Endothelial cell of umbilical vein (primary cell): Measurements from ENCODE around the gene FAM193A. TPM values are rescaled to one million over a fixed set of nuclear protein-coding genes. Genes with fewer than 3 reads are reported as not detected.

ENCODE experiments used
- BruUV-seq: library from RNA; stranded (reverse); fragments of 400-500 nt; replicated peaks from 2 replicates; lab custom pipeline; 2021; lab: Mats Ljungman, UMichigan
- CTCF ChIA-PET: fragments of 300-600, 350-600 bp; sonication (Branson Sonifier 250); formaldehyde crosslinking; loops from one replicate; lab custom pipeline; 2021; ENCODE audit warnings: antibody characterized with exemption, inconsistent platforms; lab: Charles Lee
- POLR2A ChIA-PET: fragments of 300-600, 350-600 bp; sonication (Branson Sonifier 250); formaldehyde crosslinking; loops from one replicate; lab custom pipeline; 2021; ENCODE audit warnings: antibody characterized with exemption, inconsistent platforms; lab: Charles Lee
- DNase-seq: peaks from one replicate; pipeline ENCODE4 v3.0.0-alpha.2; 2011; ENCODE audit warnings: low read depth, low spot score
- FAIRE-seq: peaks from 2 replicates; lab custom pipeline; 2011; peaks lifted over from hg19 to GRCh38; lab: Jason Lieb, UNC
- H2AFZ ChIP-seq: 2 replicates; pipeline ENCODE4 v1.6.0; 2012; ENCODE audit warnings: low read depth, low read length, control low read depth, inconsistent platforms
- H3K27ac ChIP-seq: 2 replicates; pipeline ENCODE4 v1.5.1; 2011; ENCODE audit warnings: low read depth, mild to moderate bottlenecking, control low read depth, low read length, moderate library complexity; ENCODE audit not compliant: insufficient read depth
- H3K27me3 ChIP-seq, 2 experiments: 2 replicates each; pipeline versions ENCODE4 v1.6.0 to v1.6.1; 2011; ENCODE audit warnings: low read length in 2 of 2, mixed read lengths in 1 of 2; ENCODE audit not compliant: control insufficient read depth in 2 of 2, insufficient read depth in 2 of 2
- H3K36me3 ChIP-seq, 2 experiments: 2 replicates in 1 of 2; 3 replicates in 1 of 2; pipeline ENCODE4 v1.5.1; 2011; ENCODE audit warnings: low read length in 2 of 2, mild to moderate bottlenecking in 1 of 2, moderate library complexity in 1 of 2; ENCODE audit not compliant: control insufficient read depth in 2 of 2, insufficient read depth in 2 of 2; ENCODE audit errors: extremely low read depth in 1 of 2
- H3K4me1 ChIP-seq: 3 replicates; pipeline ENCODE4 v1.5.1; 2011; ENCODE audit warnings: mild to moderate bottlenecking, low read length; ENCODE audit not compliant: control insufficient read depth, insufficient read depth; ENCODE audit errors: extremely low read depth
- H3K4me2 ChIP-seq: 2 replicates; pipeline ENCODE4 v1.6.1; 2011; ENCODE audit warnings: low read length, control low read depth, mixed read lengths; ENCODE audit not compliant: insufficient read depth
- H3K4me3 ChIP-seq, 3 experiments: fragments of 200-600 bp in 1 of 3; sonication (generic), shearing (Covaris generic) in 1 of 3; replicated peaks in 1 of 3; 2 replicates each; pipeline ENCODE4 v1.5.1; 2011 to 2016; ENCODE audit warnings: control low read depth in 3 of 3, low read length in 3 of 3, mild to moderate bottlenecking in 2 of 3, inconsistent platforms in 1 of 3, low read depth in 1 of 3, moderate library complexity in 1 of 3; ENCODE audit not compliant: insufficient read depth in 1 of 3
- H3K79me2 ChIP-seq: 2 replicates; pipeline ENCODE4 v1.6.0; 2012; ENCODE audit warnings: low read length, inconsistent platforms; ENCODE audit not compliant: control insufficient read depth, insufficient read depth
- H3K9ac ChIP-seq: replicated peaks from 2 replicates; pipeline ENCODE3; 2011; ENCODE audit warnings: low read length, control low read depth; ENCODE audit not compliant: insufficient read depth; ENCODE audit errors: extremely low read depth
- H3K9me1 ChIP-seq: replicated peaks from 3 replicates; pipeline ENCODE4 v1.6.0; 2011; ENCODE audit warnings: mild to moderate bottlenecking, low read length; ENCODE audit not compliant: control insufficient read depth, insufficient read depth; ENCODE audit errors: extremely low read depth
- H3K9me3 ChIP-seq: replicated peaks from 2 replicates; pipeline ENCODE4 v1.5.1; 2012; ENCODE audit warnings: low read length, inconsistent platforms; ENCODE audit not compliant: control insufficient read depth, insufficient read depth
- H4K20me1 ChIP-seq: replicated peaks from 2 replicates; pipeline ENCODE3; 2011; ENCODE audit warnings: mild to moderate bottlenecking, low read length; ENCODE audit not compliant: control insufficient read depth, insufficient read depth; ENCODE audit errors: extremely low read depth
- FOS ChIP-seq: IDR thresholded peaks from 2 replicates; pipeline ENCODE4 v1.6.1; 2011; ENCODE audit warnings: mild to moderate bottlenecking, low read length, moderate library complexity, borderline replicate concordance; ENCODE audit not compliant: insufficient read depth
- POLR2A ChIP-seq: IDR thresholded peaks from 2 replicates; pipeline ENCODE4 v1.6.1; 2012; ENCODE audit warnings: low read depth, mild to moderate bottlenecking, control low read depth, low read length
- dilution Hi-C: fragments of 300-500 bp; cut with MboI; formaldehyde crosslinking; loops from one replicate; pipeline ENCODE4 v1.15.0; 2019; ENCODE audit warnings: low sequenced_read_pairs; ENCODE audit not compliant: extremely low pct_ligation_motif_present
- intact Hi-C: fragments of 100-400 bp; cut with micrococcal nuclease; formaldehyde crosslinking; loops from one replicate; pipeline ENCODE4 v1.10.0; 2022
- polyA plus RNA-seq, 4 experiments: library from polyadenylated mRNA; depleted of rRNA in 3 of 4; stranded (reverse) in 3 of 4; unstranded in 1 of 4; fragments of >200 nt; gene quantifications; 2 replicates each; pipeline versions ENCODE4 v1.2.1 to v1.2.3, GENCODE V29; 2011 to 2012; ENCODE audit warnings: missing spikeins in 1 of 4
- total RNA-seq: library from RNA; stranded (reverse); gene quantifications from 2 replicates; pipeline ENCODE4 v1.2.3, GENCODE V29; 2021

Gene FAM193A
- total and polyA plus RNA-seq, 2 donors (not counting 3 experiments of a cell fraction or from before 2014, with no cell fraction given), result 12.3 to 32.1 TPM

GRCh38 chr4:2733844-2734574 lies 197.6 kb downstream of the FAM193A start:
- H3K79me2 ChIP-seq, result no peaks in the 10 kb centered on the region
- intact Hi-C loops, result no loop called here
- H3K27ac ChIP-seq, result no peak overlapping the region
- no peak overlapping the region for H3K4me2 ChIP-seq
- DNase-seq (no peak), FAIRE-seq (no peak)
- peaks cover 6 to 13% of the 10 kb centered on the region in 2 experiments for H3K36me3 ChIP-seq
- BruUV-seq, result no TSS peak
- H3K9me3 ChIP-seq, result no peaks in the 10 kb centered on the region
- no peaks in the 10 kb centered on the region for H3K4me1 ChIP-seq
- H3K4me3 ChIP-seq, result no peak overlapping the region
- no peaks in the 10 kb centered on the region for H3K27me3 ChIP-seq
- TF ChIP-seq FOS, result no peak
- no peak for TF ChIP-seq POLR2A
- no peak overlapping the region for H3K9ac ChIP-seq
- POLR2A ChIA-PET, result no interaction called here
- CTCF ChIA-PET, result no interaction called here
- dilution Hi-C loops, result no loop called here
- no peaks in the 10 kb centered on the region for H4K20me1 ChIP-seq
- no peaks in the 10 kb centered on the region for H3K9me1 ChIP-seq
- no peak overlapping the region for H2AFZ ChIP-seq

DNA sequence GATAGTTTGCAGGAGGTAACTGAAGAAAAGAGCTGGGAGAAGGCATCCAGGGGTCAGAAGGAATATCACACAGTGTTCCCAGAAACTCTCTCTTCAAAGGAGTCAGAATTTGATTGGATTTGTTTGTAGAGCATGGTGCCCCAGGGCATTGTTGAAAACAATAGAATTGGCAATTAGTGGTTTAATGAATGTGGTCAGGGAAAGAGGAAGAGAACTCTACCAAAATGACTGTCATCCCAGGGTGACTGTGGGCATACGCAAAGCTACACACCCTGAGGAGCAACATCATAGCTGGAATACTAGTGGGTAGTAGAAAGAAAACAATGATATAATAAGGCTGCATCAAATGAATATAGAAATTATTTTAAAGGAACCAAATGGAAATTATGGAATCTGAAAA lies 198.2 kb downstream of the FAM193A start:
- FAIRE-seq, result no peak

More for the DNA sequence above, 198.2 kb downstream of the FAM193A start:
- ChIA-PET CTCF (no interaction called here), POLR2A (no interaction called here)
- BruUV-seq, result no TSS peak
- H3K27ac ChIP-seq, result no peak overlapping the region
- no peaks in the 10 kb centered on the region for H3K4me1 ChIP-seq
- H3K36me3 ChIP-seq, result peaks cover 6 to 9% of the 10 kb centered on the region in 2 experiments
- H3K9me3 ChIP-seq, result no peaks in the 10 kb centered on the region
- intact Hi-C loops (no loop called here), dilution Hi-C loops (no loop called here)
- no peaks in the 10 kb centered on the region for H3K27me3 ChIP-seq
- H3K4me3 ChIP-seq, result no peak overlapping the region
- DNase-seq, result no peak
- H4K20me1 ChIP-seq, result no peaks in the 10 kb centered on the region
- TF ChIP-seq POLR2A (peak; percentile 28), FOS (no peak)
- no peaks in the 10 kb centered on the region for H3K79me2 ChIP-seq
- no peak overlapping the region for H2AFZ ChIP-seq
- no peak overlapping the region for H3K9ac ChIP-seq
- no peaks in the 10 kb centered on the region for H3K9me1 ChIP-seq
- no peak overlapping the region for H3K4me2 ChIP-seq
